ENCODE measurements around the gene TAOK1. TPM values are rescaled to one million over a fixed set of nuclear protein-coding genes. Genes with fewer than 3 reads are reported as not detected.

The TAOK1 gene
- total and polyA plus RNA-seq, 2 of the 13 experiments (the other 11 are each of a cell fraction or from before 2014, with no cell fraction given) = 14.1 to 23.0 TPM

GRCh38 chr17:29363716-29364115 is 26.4 kb upstream of the TAOK1 start:
- Histone ChIP-seq H4K20me1 (ENCODE audit: insufficient read depth, low read length) (no peaks in the 10 kb centered on the region), H3K4me2 (ENCODE audit: low read depth, low read length) (no peak overlapping the region), H3K27me3 (ENCODE audit: control insufficient read depth in 1 of 2, insufficient read depth in 2 of 2, low read length in 2 of 2) (no peaks in the 10 kb centered on the region), H3K4me1 (ENCODE audit: insufficient read depth, low read length) (no peaks in the 10 kb centered on the region), H2AFZ (ENCODE audit: low read length) (no peak overlapping the region), H3K27ac (ENCODE audit: extremely low read length, insufficient read depth, low read length) (no peak overlapping the region), H3K9me3 (ENCODE audit: low read length) (no peaks in the 10 kb centered on the region), H3K4me3 (replicated peaks in 1 of 3; ENCODE audit: insufficient read depth in 1 of 3, low read depth in 2 of 3, low read length in 3 of 3) (no peak overlapping the region), H3K9ac (ENCODE audit: insufficient read depth, low read depth, low read length) (no peak overlapping the region), H3K36me3 (replicated peaks in 1 of 2; ENCODE audit: control insufficient read depth in 1 of 2, insufficient read depth in 2 of 2, low read length in 2 of 2) (peaks cover 0 to 2% of the 10 kb centered on the region in 2 experiments; a peak in 2 of 5 replicates), H3K79me2 (ENCODE audit: insufficient read depth, low read length) (no peaks in the 10 kb centered on the region)
- ChIA-PET CTCF (ENCODE audit: low intra/inter-chr PET ratio, low total read pairs) (no interaction called here), POLR2A (no interaction called here)
- FAIRE-seq (no peak), DNase-seq (ENCODE audit: low spot score) (no peak), ATAC-seq (no peak)
- TF ChIP-seq, protein P1, sequence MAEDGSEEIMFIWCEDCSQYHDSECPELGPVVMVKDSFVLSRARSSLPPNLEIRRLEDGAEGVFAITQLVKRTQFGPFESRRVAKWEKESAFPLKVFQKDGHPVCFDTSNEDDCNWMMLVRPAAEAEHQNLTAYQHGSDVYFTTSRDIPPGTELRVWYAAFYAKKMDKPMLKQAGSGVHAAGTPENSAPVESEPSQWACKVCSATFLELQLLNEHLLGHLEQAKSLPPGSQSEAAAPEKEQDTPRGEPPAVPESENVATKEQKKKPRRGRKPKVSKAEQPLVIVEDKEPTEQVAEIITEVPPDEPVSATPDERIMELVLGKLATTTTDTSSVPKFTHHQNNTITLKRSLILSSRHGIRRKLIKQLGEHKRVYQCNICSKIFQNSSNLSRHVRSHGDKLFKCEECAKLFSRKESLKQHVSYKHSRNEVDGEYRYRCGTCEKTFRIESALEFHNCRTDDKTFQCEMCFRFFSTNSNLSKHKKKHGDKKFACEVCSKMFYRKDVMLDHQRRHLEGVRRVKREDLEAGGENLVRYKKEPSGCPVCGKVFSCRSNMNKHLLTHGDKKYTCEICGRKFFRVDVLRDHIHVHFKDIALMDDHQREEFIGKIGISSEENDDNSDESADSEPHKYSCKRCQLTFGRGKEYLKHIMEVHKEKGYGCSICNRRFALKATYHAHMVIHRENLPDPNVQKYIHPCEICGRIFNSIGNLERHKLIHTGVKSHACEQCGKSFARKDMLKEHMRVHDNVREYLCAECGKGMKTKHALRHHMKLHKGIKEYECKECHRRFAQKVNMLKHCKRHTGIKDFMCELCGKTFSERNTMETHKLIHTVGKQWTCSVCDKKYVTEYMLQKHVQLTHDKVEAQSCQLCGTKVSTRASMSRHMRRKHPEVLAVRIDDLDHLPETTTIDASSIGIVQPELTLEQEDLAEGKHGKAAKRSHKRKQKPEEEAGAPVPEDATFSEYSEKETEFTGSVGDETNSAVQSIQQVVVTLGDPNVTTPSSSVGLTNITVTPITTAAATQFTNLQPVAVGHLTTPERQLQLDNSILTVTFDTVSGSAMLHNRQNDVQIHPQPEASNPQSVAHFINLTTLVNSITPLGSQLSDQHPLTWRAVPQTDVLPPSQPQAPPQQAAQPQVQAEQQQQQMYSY (CRISPR knock-in tag; IDR thresholded peaks at IDR 0.05) = no peak
- TF ChIP-seq GATAD1 (CRISPR knock-in tag; IDR thresholded peaks at IDR 0.05) (no peak), HOXA3 (CRISPR knock-in tag; IDR thresholded peaks at IDR 0.05) (no peak)
- in situ Hi-C loops (cut with HindIII; ENCODE audit: extremely low pct_ligation_motif_present, low pct_unique_long_range_greater_than_20kb) = no loop called here
- WGBS (ENCODE audit: low lambda C conversion rate) = 90% methylated on average over 2 of the region's 2 CpGs
- intact Hi-C loops (cut with micrococcal nuclease; ENCODE audit: unreplicated experiment) = no loop called here
- BruUV-seq (replicated peaks) = no TSS peak

DNA sequence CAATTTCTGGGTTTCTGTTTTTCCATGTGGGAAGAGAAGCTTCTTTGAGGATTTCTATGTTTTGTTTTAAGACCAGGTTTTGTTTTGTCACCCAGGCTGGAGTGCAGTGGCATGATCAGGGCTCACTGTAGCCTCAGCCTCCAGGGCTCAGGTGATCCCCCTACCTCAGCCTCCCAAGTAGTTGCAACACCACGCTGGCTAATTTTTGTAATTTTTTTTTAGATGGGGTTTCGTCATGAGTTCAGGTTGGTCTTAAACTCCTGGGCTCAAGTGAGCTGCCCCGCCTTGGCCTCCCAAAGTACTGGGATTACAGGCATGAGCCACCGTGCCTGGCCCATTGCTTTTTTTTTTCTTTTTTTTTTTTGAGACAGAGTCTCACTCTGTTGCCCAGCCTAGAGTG is 25.5 kb upstream of the TAOK1 start:
- 86% methylated on average over 4 of the region's 4 CpGs for WGBS (ENCODE audit: low lambda C conversion rate)
- TF ChIP-seq, protein P2, sequence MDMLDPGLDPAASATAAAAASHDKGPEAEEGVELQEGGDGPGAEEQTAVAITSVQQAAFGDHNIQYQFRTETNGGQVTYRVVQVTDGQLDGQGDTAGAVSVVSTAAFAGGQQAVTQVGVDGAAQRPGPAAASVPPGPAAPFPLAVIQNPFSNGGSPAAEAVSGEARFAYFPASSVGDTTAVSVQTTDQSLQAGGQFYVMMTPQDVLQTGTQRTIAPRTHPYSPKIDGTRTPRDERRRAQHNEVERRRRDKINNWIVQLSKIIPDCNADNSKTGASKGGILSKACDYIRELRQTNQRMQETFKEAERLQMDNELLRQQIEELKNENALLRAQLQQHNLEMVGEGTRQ (IDR thresholded peaks at IDR 0.05; ENCODE audit: low read depth, low read length) = no peak
- TF ChIP-seq, protein P2 (CRISPR knock-in tag; IDR thresholded peaks at IDR 0.05; ENCODE audit: borderline replicate concordance) = no peak
- TF ChIP-seq SSRP1 (CRISPR knock-in tag; IDR thresholded peaks at IDR 0.05) = no peak
- TF ChIP-seq ZNF121 (CRISPR knock-in tag; IDR thresholded peaks at IDR 0.05) = no peak
- TF ChIP-seq DNMT1 (CRISPR knock-in tag; IDR thresholded peaks at IDR 0.05) = no peak
- no peak for TF ChIP-seq ZNF782 (CRISPR knock-in tag; IDR thresholded peaks at IDR 0.05; ENCODE audit: borderline replicate concordance)
- TF ChIP-seq ZNF564 (CRISPR knock-in tag; IDR thresholded peaks at IDR 0.05) = no peak
- no peak for TF ChIP-seq ZNF24 (IDR thresholded peaks at IDR 0.05)
- TF ChIP-seq THRA (CRISPR knock-in tag; IDR thresholded peaks at IDR 0.05; ENCODE audit: borderline replicate concordance) = no peak
- TF ChIP-seq ZNF629 (CRISPR knock-in tag; conservative IDR thresholded peaks at IDR 0.05) = no peak

More for the DNA sequence above, 25.5 kb upstream of the TAOK1 start:
- DNase-seq (ENCODE audit: low spot score) = no peak
- Histone ChIP-seq H3K9ac (ENCODE audit: insufficient read depth, low read depth, low read length) (no peak overlapping the region), H3K4me2 (ENCODE audit: low read depth, low read length) (no peak overlapping the region), H3K4me1 (ENCODE audit: insufficient read depth, low read length) (no peaks in the 10 kb centered on the region), H4K20me1 (ENCODE audit: insufficient read depth, low read length) (no peaks in the 10 kb centered on the region), H3K27me3 (ENCODE audit: control insufficient read depth in 1 of 2, insufficient read depth in 2 of 2, low read length in 2 of 2) (no peaks in the 10 kb centered on the region), H3K9me3 (ENCODE audit: low read length) (no peaks in the 10 kb centered on the region), H3K27ac (ENCODE audit: extremely low read length, insufficient read depth, low read length) (no peak overlapping the region), H3K79me2 (ENCODE audit: insufficient read depth, low read length) (no peaks in the 10 kb centered on the region), H3K36me3 (replicated peaks in 1 of 2; ENCODE audit: control insufficient read depth in 1 of 2, insufficient read depth in 2 of 2, low read length in 2 of 2) (peaks cover 0 to 3% of the 10 kb centered on the region in 2 experiments; a peak in 2 of 5 replicates), H2AFZ (ENCODE audit: low read length) (no peak overlapping the region), H3K4me3 (replicated peaks in 1 of 3; ENCODE audit: insufficient read depth in 1 of 3, low read depth in 2 of 3, low read length in 3 of 3) (no peak overlapping the region)
- BruUV-seq (replicated peaks) = no TSS peak
- intact Hi-C loops (cut with micrococcal nuclease; ENCODE audit: unreplicated experiment) (no loop called here), in situ Hi-C loops (cut with HindIII; ENCODE audit: extremely low pct_ligation_motif_present, low pct_unique_long_range_greater_than_20kb) (no loop called here)
- ChIA-PET CTCF (ENCODE audit: low intra/inter-chr PET ratio, low total read pairs) (no interaction called here), POLR2A (no interaction called here)
- FAIRE-seq = no peak
- no peak for ATAC-seq

Data from HepG2 (cell line).